Peyer's patch (tissue), 4 donors: ENCODE results near the gene SLAIN2.

Source experiments
- CTCF ChIP-seq, 6 experiments: fragments of 450-650 bp in 4 of 6; fragments of 200-600 bp in 2 of 6; sonication (generic) in 1 of 6; IDR thresholded peaks; one replicate each; pipeline ENCODE4 v1.5.1; 2017 to 2019; ENCODE audit warnings: antibody characterized with exemption in 6 of 6, mild to moderate bottlenecking in 3 of 6, moderate library complexity in 1 of 6
- POLR2A ChIP-seq, 2 donors: fragments of 450-650 bp; IDR thresholded peaks; one replicate each; pipeline ENCODE4 v1.5.1; 2017; ENCODE audit warnings: antibody characterized with exemption in 2 of 2, mild to moderate bottlenecking in 2 of 2, moderate library complexity in 2 of 2

DNA sequence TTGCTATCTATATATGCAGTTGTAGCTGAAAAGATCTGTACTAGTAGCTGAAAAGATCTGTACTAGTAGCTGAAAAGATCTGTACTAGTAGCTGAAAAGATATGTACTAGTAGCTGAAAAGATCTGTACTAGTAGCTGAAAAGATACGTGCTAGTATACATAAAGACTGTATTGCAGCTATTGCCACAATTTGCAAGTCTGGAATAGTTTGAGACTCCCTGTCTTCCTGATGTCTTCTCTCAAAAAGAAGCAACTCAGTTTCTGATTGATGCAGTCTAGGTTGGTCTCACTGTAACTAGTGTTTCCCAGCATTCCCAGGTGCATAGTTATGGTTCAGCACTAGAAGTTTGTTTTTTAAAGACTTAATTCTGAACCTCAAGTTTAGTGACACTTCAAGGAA is 15.0 kb downstream of the SLAIN2 start:
- TF ChIP-seq CTCF (IDR thresholded peaks at IDR 0.05) (no peak), POLR2A (IDR thresholded peaks at IDR 0.05) (no peak)
